ENCODE data around the gene ABCE1. TPM values are rescaled to one million over a fixed set of nuclear protein-coding genes. Genes with fewer than 3 reads are reported as not detected.

The ABCE1 gene
- total RNA-seq, 1 experiment from 2014 or later: 153 TPM

GRCh38 chr4:145075742-145076468 lies 22.2 kb upstream of the ABCE1 start:
- Histone ChIP-seq H3K4me3 (ENCODE audit: low read length) (no peak overlapping the region), H3K36me3 (ENCODE audit: low read depth, low read length) (peaks cover 28% of the 10 kb centered on the region), H4K20me1 (ENCODE audit: low read length) (no peaks in the 10 kb centered on the region), H3F3A (ENCODE audit: low read length, unreplicated experiment) (no peaks in the 10 kb centered on the region), H3K79me2 (ENCODE audit: low read length) (peaks cover 37% of the 10 kb centered on the region), H3K4me1 (ENCODE audit: insufficient read depth, low read length) (no peaks in the 10 kb centered on the region), H3K9me3 (ENCODE audit: low read length) (no peaks in the 10 kb centered on the region), H3K27me3 (ENCODE audit: low read length) (no peaks in the 10 kb centered on the region), H3K4me2 (ENCODE audit: low read length) (no peak overlapping the region), H3K9ac (ENCODE audit: low read length) (no peak overlapping the region), H3K9me2 (replicated peaks; ENCODE audit: low read length) (no peaks in the 10 kb centered on the region), H3K27ac (ENCODE audit: low read length) (no peak overlapping the region), H2AFZ (ENCODE audit: low read length) (no peak overlapping the region)
- TF ChIP-seq, protein P1, sequence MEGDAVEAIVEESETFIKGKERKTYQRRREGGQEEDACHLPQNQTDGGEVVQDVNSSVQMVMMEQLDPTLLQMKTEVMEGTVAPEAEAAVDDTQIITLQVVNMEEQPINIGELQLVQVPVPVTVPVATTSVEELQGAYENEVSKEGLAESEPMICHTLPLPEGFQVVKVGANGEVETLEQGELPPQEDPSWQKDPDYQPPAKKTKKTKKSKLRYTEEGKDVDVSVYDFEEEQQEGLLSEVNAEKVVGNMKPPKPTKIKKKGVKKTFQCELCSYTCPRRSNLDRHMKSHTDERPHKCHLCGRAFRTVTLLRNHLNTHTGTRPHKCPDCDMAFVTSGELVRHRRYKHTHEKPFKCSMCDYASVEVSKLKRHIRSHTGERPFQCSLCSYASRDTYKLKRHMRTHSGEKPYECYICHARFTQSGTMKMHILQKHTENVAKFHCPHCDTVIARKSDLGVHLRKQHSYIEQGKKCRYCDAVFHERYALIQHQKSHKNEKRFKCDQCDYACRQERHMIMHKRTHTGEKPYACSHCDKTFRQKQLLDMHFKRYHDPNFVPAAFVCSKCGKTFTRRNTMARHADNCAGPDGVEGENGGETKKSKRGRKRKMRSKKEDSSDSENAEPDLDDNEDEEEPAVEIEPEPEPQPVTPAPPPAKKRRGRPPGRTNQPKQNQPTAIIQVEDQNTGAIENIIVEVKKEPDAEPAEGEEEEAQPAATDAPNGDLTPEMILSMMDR (conservative IDR thresholded peaks at IDR 0.05; ENCODE audit: low read depth, low read length): no peak
- TF ChIP-seq EZH2phosphoT487 (IDR thresholded peaks at IDR 0.05; ENCODE audit: borderline replicate concordance, low read length) (no peak), EZH2 (IDR thresholded peaks at IDR 0.05; ENCODE audit: low read length, unreplicated experiment) (no peak)
- ATAC-seq (no peak), DNase-seq (no peak)
- POLR2A ChIA-PET (ENCODE audit: unreplicated experiment): no interaction called here
- CTCF ChIA-PET: no interaction called here
- intact Hi-C loops (cut with micrococcal nuclease): no loop called here
- BruUV-seq (replicated peaks): no TSS peak

GRCh38 chr4:145076469-145076855 lies 21.6 kb upstream of the ABCE1 start:
- ATAC-seq (no peak), DNase-seq (no peak)
- H3K4me2 ChIP-seq (ENCODE audit: low read length): no peak overlapping the region
- H3K9me3 ChIP-seq (ENCODE audit: low read length): no peaks in the 10 kb centered on the region
- H4K20me1 ChIP-seq (ENCODE audit: low read length): no peaks in the 10 kb centered on the region
- POLR2A ChIA-PET (ENCODE audit: unreplicated experiment): no interaction called here
- no peak overlapping the region for H3K27ac ChIP-seq (ENCODE audit: low read length)
- CTCF ChIA-PET: no interaction called here
- no peaks in the 10 kb centered on the region for H3K4me1 ChIP-seq (ENCODE audit: insufficient read depth, low read length)
- H3K4me3 ChIP-seq (ENCODE audit: low read length): no peak overlapping the region
- H3K79me2 ChIP-seq (ENCODE audit: low read length): peaks cover 37% of the 10 kb centered on the region
- H3K9ac ChIP-seq (ENCODE audit: low read length): no peak overlapping the region
- BruUV-seq (replicated peaks): no TSS peak
- peaks cover 28% of the 10 kb centered on the region for H3K36me3 ChIP-seq (ENCODE audit: low read depth, low read length)
- no peaks in the 10 kb centered on the region for H3K9me2 ChIP-seq (replicated peaks; ENCODE audit: low read length)
- H3K27me3 ChIP-seq (ENCODE audit: low read length): no peaks in the 10 kb centered on the region
- intact Hi-C loops (cut with micrococcal nuclease): no loop called here
- H2AFZ ChIP-seq (ENCODE audit: low read length): no peak overlapping the region
- no peaks in the 10 kb centered on the region for H3F3A ChIP-seq (ENCODE audit: low read length, unreplicated experiment)
- TF ChIP-seq, protein P1 (conservative IDR thresholded peaks at IDR 0.05; ENCODE audit: low read depth, low read length): no peak
- no peak for TF ChIP-seq EZH2phosphoT487 (IDR thresholded peaks at IDR 0.05; ENCODE audit: borderline replicate concordance, low read length)
- TF ChIP-seq EZH2 (IDR thresholded peaks at IDR 0.05; ENCODE audit: low read length, unreplicated experiment): no peak

DNA sequence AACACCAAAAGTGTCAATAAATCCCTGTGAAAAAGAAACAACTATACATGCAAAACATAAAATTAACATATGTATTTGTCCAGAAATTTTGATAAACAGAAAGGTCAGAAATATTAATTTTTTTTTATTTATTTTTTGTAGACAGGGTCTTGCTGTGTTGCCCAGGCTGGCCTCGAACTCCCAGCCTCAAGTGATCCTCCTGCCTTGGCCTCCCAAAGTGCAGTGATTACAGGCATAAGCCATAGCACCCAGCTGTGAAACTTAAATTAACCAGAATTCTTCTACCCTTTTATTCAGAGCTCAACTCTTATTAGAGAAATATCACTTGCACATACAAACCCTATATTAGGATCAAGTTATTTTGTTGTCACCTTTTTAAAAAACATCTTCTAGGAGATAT lies 16.4 kb upstream of the ABCE1 start:
- intact Hi-C loops (cut with micrococcal nuclease): no loop called here
- no peaks in the 10 kb centered on the region for H3K4me1 ChIP-seq (ENCODE audit: insufficient read depth, low read length)
- no TSS peak for BruUV-seq (replicated peaks)
- H3K9me2 ChIP-seq (replicated peaks; ENCODE audit: low read length): no peaks in the 10 kb centered on the region
- peaks cover 48% of the 10 kb centered on the region for H3K79me2 ChIP-seq (ENCODE audit: low read length)
- TF ChIP-seq, protein P1 (conservative IDR thresholded peaks at IDR 0.05; ENCODE audit: low read depth, low read length): no peak
- TF ChIP-seq EZH2phosphoT487 (IDR thresholded peaks at IDR 0.05; ENCODE audit: borderline replicate concordance, low read length) (no peak), EZH2 (IDR thresholded peaks at IDR 0.05; ENCODE audit: low read length, unreplicated experiment) (no peak)
- no peaks in the 10 kb centered on the region for H3K9me3 ChIP-seq (ENCODE audit: low read length)
- no peak overlapping the region for H3K27ac ChIP-seq (ENCODE audit: low read length)
- peaks cover 28% of the 10 kb centered on the region for H3K36me3 ChIP-seq (ENCODE audit: low read depth, low read length)
- H3K4me3 ChIP-seq (ENCODE audit: low read length): no peak overlapping the region
- ChIA-PET POLR2A (ENCODE audit: unreplicated experiment) (no interaction called here), CTCF (no interaction called here)
- DNase-seq: no peak
- H2AFZ ChIP-seq (ENCODE audit: low read length): no peak overlapping the region
- H3K4me2 ChIP-seq (ENCODE audit: low read length): no peak overlapping the region
- no peaks in the 10 kb centered on the region for H3F3A ChIP-seq (ENCODE audit: low read length, unreplicated experiment)
- no peak for ATAC-seq
- no peak overlapping the region for H3K9ac ChIP-seq (ENCODE audit: low read length)
- H3K27me3 ChIP-seq (ENCODE audit: low read length): no peaks in the 10 kb centered on the region
- no peaks in the 10 kb centered on the region for H4K20me1 ChIP-seq (ENCODE audit: low read length)

All from PC-3 (cell line).